ENCODE results near the gene PLA2G4D. TPM values are rescaled to one million over a fixed set of nuclear protein-coding genes. Genes with fewer than 3 reads are reported as not detected.
A peak's percentile ranks its signal among the peaks of the same experiment; 100 is the strongest.

PLA2G4D gene
- total and polyA plus RNA-seq, 2 donors (not counting 1 experiment from before 2014, with no cell fraction given) = not detected

GRCh38 chr15:42035435-42035761 is 59.0 kb downstream of the PLA2G4D start:
- Histone ChIP-seq H3K4me2 (ENCODE audit: extremely low read depth, insufficient read depth, low read length) (no peak overlapping the region), H3K79me2 (ENCODE audit: control insufficient read depth, insufficient read depth, low read length) (no peaks in the 10 kb centered on the region), H3K27ac (ENCODE audit: insufficient read depth, low read length) (no peak overlapping the region), H3K36me3 (ENCODE audit: control insufficient read depth, insufficient read depth, low read length) (no peaks in the 10 kb centered on the region), H3K4me1 (ENCODE audit: control insufficient read depth, extremely low read depth, insufficient read depth, low read length) (no peaks in the 10 kb centered on the region), H2AFZ (ENCODE audit: low read length) (no peak overlapping the region), H3K9ac (ENCODE audit: insufficient read depth, low read length) (no peak overlapping the region), H4K20me1 (ENCODE audit: control insufficient read depth, extremely low read depth, insufficient read depth, low read length) (no peaks in the 10 kb centered on the region), H3K4me3 (replicated peaks in 1 of 4; ENCODE audit: control extremely low read depth in 1 of 4, insufficient read depth in 1 of 4, low read depth in 3 of 4, low read length in 4 of 4) (no peak overlapping the region), H3K27me3 (ENCODE audit: control insufficient read depth, insufficient read depth, low read length) (peaks cover 3% of the 10 kb centered on the region), H3K9me3 (ENCODE audit: control insufficient read depth, insufficient read depth, low read depth, low read length) (no peaks in the 10 kb centered on the region)
- TF ChIP-seq EZH2 (IDR thresholded peaks at IDR 0.05; ENCODE audit: low read length, missing control alignments) (no peak), CTCF (conservative IDR thresholded peaks at IDR 0.05 in 1 of 2, IDR thresholded peaks at IDR 0.05 in 1 of 2; ENCODE audit: low read depth in 1 of 2, low read length in 2 of 2) (no peak)
- DNase-seq (ENCODE audit: low read depth in 2 of 2) = peak in 1 of 2 donors; percentile 4

GRCh38 chr15:42034628-42035434 is 59.5 kb downstream of the PLA2G4D start:
- H3K36me3 ChIP-seq (ENCODE audit: control insufficient read depth, insufficient read depth, low read length) = no peaks in the 10 kb centered on the region
- no peak overlapping the region for H3K4me3 ChIP-seq (replicated peaks in 1 of 4; ENCODE audit: control extremely low read depth in 1 of 4, insufficient read depth in 1 of 4, low read depth in 3 of 4, low read length in 4 of 4)
- no peak overlapping the region for H3K9ac ChIP-seq (ENCODE audit: insufficient read depth, low read length)
- H3K4me1 ChIP-seq (ENCODE audit: control insufficient read depth, extremely low read depth, insufficient read depth, low read length) = no peaks in the 10 kb centered on the region
- TF ChIP-seq CTCF (conservative IDR thresholded peaks at IDR 0.05 in 1 of 2, IDR thresholded peaks at IDR 0.05 in 1 of 2; ENCODE audit: low read depth in 1 of 2, low read length in 2 of 2) (no peak), EZH2 (IDR thresholded peaks at IDR 0.05; ENCODE audit: low read length, missing control alignments) (no peak)
- H3K79me2 ChIP-seq (ENCODE audit: control insufficient read depth, insufficient read depth, low read length) = no peaks in the 10 kb centered on the region
- no peak for DNase-seq (ENCODE audit: low read depth in 2 of 2)
- H3K27ac ChIP-seq (ENCODE audit: insufficient read depth, low read length) = no peak overlapping the region
- no peak overlapping the region for H3K4me2 ChIP-seq (ENCODE audit: extremely low read depth, insufficient read depth, low read length)
- H3K9me3 ChIP-seq (ENCODE audit: control insufficient read depth, insufficient read depth, low read depth, low read length) = no peaks in the 10 kb centered on the region
- no peaks in the 10 kb centered on the region for H4K20me1 ChIP-seq (ENCODE audit: control insufficient read depth, extremely low read depth, insufficient read depth, low read length)
- H3K27me3 ChIP-seq (ENCODE audit: control insufficient read depth, insufficient read depth, low read length) = peaks cover 6% of the 10 kb centered on the region
- no peak overlapping the region for H2AFZ ChIP-seq (ENCODE audit: low read length)

GRCh38 chr15:42033214-42033873 is 61.0 kb downstream of the PLA2G4D start:
- Histone ChIP-seq H3K4me1 (ENCODE audit: control insufficient read depth, extremely low read depth, insufficient read depth, low read length) (no peaks in the 10 kb centered on the region), H3K27me3 (ENCODE audit: control insufficient read depth, insufficient read depth, low read length) (peaks cover 9% of the 10 kb centered on the region), H3K4me3 (replicated peaks in 1 of 4; ENCODE audit: control extremely low read depth in 1 of 4, insufficient read depth in 1 of 4, low read depth in 3 of 4, low read length in 4 of 4) (no peak overlapping the region), H3K36me3 (ENCODE audit: control insufficient read depth, insufficient read depth, low read length) (no peaks in the 10 kb centered on the region), H4K20me1 (ENCODE audit: control insufficient read depth, extremely low read depth, insufficient read depth, low read length) (no peaks in the 10 kb centered on the region), H3K9ac (ENCODE audit: insufficient read depth, low read length) (no peak overlapping the region), H3K27ac (ENCODE audit: insufficient read depth, low read length) (no peak overlapping the region), H3K9me3 (ENCODE audit: control insufficient read depth, insufficient read depth, low read depth, low read length) (no peaks in the 10 kb centered on the region), H3K4me2 (ENCODE audit: extremely low read depth, insufficient read depth, low read length) (no peak overlapping the region), H2AFZ (ENCODE audit: low read length) (no peak overlapping the region), H3K79me2 (ENCODE audit: control insufficient read depth, insufficient read depth, low read length) (no peaks in the 10 kb centered on the region)
- no peak for DNase-seq (ENCODE audit: low read depth in 2 of 2)
- TF ChIP-seq EZH2 (IDR thresholded peaks at IDR 0.05; ENCODE audit: low read length, missing control alignments) = no peak
- TF ChIP-seq CTCF (conservative IDR thresholded peaks at IDR 0.05 in 1 of 2, IDR thresholded peaks at IDR 0.05 in 1 of 2; ENCODE audit: low read depth in 1 of 2, low read length in 2 of 2) = no peak
